ENCODE results near the gene TYK2. TPM values are rescaled to one million over a fixed set of nuclear protein-coding genes. Genes with fewer than 3 reads are reported as not detected.

TYK2 gene
- polyA plus RNA-seq, 1 donor (not counting 4 experiments of a cell fraction or from before 2014, with no cell fraction given): 32.6 TPM

DNA sequence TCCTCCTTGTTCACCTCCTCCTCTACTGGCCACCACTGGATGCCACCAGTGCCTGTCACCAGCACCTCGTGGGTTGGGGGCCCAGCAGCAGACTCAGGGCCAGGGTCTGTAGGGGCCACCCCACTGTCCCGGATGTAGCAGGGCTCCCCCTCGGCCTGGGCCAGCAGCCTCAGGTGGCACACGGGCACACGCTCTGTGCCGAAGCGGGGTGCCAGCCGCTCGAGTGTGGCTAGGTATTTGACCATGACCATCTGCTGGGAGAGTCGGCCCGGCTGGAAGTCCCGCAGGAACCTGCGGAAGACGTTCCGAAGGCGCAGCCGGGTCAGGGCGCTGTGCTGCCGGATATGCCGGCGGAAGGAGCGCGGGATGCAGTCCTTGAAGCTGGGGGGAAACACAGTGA, 14.9 kb downstream of the TYK2 start:
- Histone ChIP-seq H3K9ac (ENCODE audit: control insufficient read depth, extremely low read depth, insufficient read depth, low read length) (no peak overlapping the region), H3K4me2 (ENCODE audit: control insufficient read depth, extremely low read depth, insufficient read depth, low read depth, low read length) (no peak overlapping the region), H3K79me2 (ENCODE audit: control insufficient read depth, insufficient read depth, low read length) (no peaks in the 10 kb centered on the region), H4K20me1 (ENCODE audit: control insufficient read depth, extremely low read depth, insufficient read depth, low read length) (peaks cover 5% of the 10 kb centered on the region), H3K27ac (ENCODE audit: control insufficient read depth, insufficient read depth, low read length) (no peak overlapping the region), H3K9me1 (ENCODE audit: control insufficient read depth, extremely low read depth, insufficient read depth, low read length) (peaks cover 3% of the 10 kb centered on the region), H3K36me3 (ENCODE audit: control insufficient read depth in 2 of 2, extremely low read depth in 1 of 2, insufficient read depth in 2 of 2, low read length in 2 of 2) (peaks cover 14 to 26% of the 10 kb centered on the region in 2 experiments), H3K27me3 (ENCODE audit: control insufficient read depth, extremely low read depth, insufficient read depth, low read length) (no peaks in the 10 kb centered on the region), H3K4me1 (ENCODE audit: control insufficient read depth, extremely low read depth, insufficient read depth, low read length) (no peaks in the 10 kb centered on the region), H2AFZ (ENCODE audit: control insufficient read depth, low read length) (no peak overlapping the region), H3K9me3 (ENCODE audit: control insufficient read depth, low read depth, low read length) (no peaks in the 10 kb centered on the region), H3K4me3 (ENCODE audit: control insufficient read depth in 2 of 3, extremely low read depth in 1 of 3, insufficient read depth in 2 of 3, low read depth in 1 of 3, low read length in 3 of 3) (no peak overlapping the region)
- dilution Hi-C loops (cut with MboI; ENCODE audit: extremely low pct_ligation_motif_present, low sequenced_read_pairs): no loop called here
- FAIRE-seq (no peak), DNase-seq (ENCODE audit: low read depth, low spot score) (no peak)
- TF ChIP-seq, protein P1, sequence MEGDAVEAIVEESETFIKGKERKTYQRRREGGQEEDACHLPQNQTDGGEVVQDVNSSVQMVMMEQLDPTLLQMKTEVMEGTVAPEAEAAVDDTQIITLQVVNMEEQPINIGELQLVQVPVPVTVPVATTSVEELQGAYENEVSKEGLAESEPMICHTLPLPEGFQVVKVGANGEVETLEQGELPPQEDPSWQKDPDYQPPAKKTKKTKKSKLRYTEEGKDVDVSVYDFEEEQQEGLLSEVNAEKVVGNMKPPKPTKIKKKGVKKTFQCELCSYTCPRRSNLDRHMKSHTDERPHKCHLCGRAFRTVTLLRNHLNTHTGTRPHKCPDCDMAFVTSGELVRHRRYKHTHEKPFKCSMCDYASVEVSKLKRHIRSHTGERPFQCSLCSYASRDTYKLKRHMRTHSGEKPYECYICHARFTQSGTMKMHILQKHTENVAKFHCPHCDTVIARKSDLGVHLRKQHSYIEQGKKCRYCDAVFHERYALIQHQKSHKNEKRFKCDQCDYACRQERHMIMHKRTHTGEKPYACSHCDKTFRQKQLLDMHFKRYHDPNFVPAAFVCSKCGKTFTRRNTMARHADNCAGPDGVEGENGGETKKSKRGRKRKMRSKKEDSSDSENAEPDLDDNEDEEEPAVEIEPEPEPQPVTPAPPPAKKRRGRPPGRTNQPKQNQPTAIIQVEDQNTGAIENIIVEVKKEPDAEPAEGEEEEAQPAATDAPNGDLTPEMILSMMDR (optimal IDR thresholded peaks at IDR 0.05 in 1 of 3, IDR thresholded peaks at IDR 0.05 in 1 of 3, conservative IDR thresholded peaks at IDR 0.05 in 1 of 3; ENCODE audit: extremely low read depth in 1 of 3, insufficient read depth in 2 of 3, low read length in 3 of 3): no peak
- TF ChIP-seq EZH2 (IDR thresholded peaks at IDR 0.05; ENCODE audit: low read length): no peak

DNA sequence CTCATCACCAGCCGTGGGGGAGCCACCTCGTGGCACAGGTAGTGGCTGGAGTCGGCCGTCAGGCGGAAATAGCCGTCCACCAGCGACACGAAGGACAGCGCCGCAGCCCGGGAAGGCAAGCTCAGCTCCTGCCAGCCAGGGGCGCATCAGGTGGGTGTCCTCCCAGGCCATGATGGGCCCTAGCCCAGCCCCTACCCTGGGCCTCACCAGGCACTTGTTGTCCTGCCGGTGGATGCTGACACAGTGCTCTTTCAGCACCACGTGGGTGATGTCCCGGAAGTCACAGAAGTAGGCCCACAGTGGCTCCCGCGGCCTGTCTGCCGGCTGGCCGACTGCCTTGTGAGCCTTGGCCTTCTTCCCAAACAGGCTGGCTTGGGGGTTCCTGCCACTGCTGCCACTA, 15.7 kb downstream of the TYK2 start:
- Histone ChIP-seq H3K4me2 (ENCODE audit: control insufficient read depth, extremely low read depth, insufficient read depth, low read depth, low read length) (no peak overlapping the region), H3K9me3 (ENCODE audit: control insufficient read depth, low read depth, low read length) (no peaks in the 10 kb centered on the region), H3K9me1 (ENCODE audit: control insufficient read depth, extremely low read depth, insufficient read depth, low read length) (peaks cover 3% of the 10 kb centered on the region), H3K36me3 (ENCODE audit: control insufficient read depth in 2 of 2, extremely low read depth in 1 of 2, insufficient read depth in 2 of 2, low read length in 2 of 2) (peaks cover 14 to 26% of the 10 kb centered on the region in 2 experiments), H3K9ac (ENCODE audit: control insufficient read depth, extremely low read depth, insufficient read depth, low read length) (no peak overlapping the region), H3K27me3 (ENCODE audit: control insufficient read depth, extremely low read depth, insufficient read depth, low read length) (no peaks in the 10 kb centered on the region), H4K20me1 (ENCODE audit: control insufficient read depth, extremely low read depth, insufficient read depth, low read length) (peaks cover 5% of the 10 kb centered on the region), H3K27ac (ENCODE audit: control insufficient read depth, insufficient read depth, low read length) (no peak overlapping the region), H2AFZ (ENCODE audit: control insufficient read depth, low read length) (no peak overlapping the region), H3K79me2 (ENCODE audit: control insufficient read depth, insufficient read depth, low read length) (no peaks in the 10 kb centered on the region), H3K4me3 (ENCODE audit: control insufficient read depth in 2 of 3, extremely low read depth in 1 of 3, insufficient read depth in 2 of 3, low read depth in 1 of 3, low read length in 3 of 3) (no peak overlapping the region), H3K4me1 (ENCODE audit: control insufficient read depth, extremely low read depth, insufficient read depth, low read length) (no peaks in the 10 kb centered on the region)
- TF ChIP-seq EZH2 (IDR thresholded peaks at IDR 0.05; ENCODE audit: low read length): no peak
- TF ChIP-seq, protein P1 (optimal IDR thresholded peaks at IDR 0.05 in 1 of 3, IDR thresholded peaks at IDR 0.05 in 1 of 3, conservative IDR thresholded peaks at IDR 0.05 in 1 of 3; ENCODE audit: extremely low read depth in 1 of 3, insufficient read depth in 2 of 3, low read length in 3 of 3): no peak
- no peak for FAIRE-seq
- DNase-seq (ENCODE audit: low read depth, low spot score): no peak
- dilution Hi-C loops (cut with MboI; ENCODE audit: extremely low pct_ligation_motif_present, low sequenced_read_pairs): no loop called here

All from keratinocyte (primary cell).